Measurements from ENCODE around the gene TEX36. TPM values are rescaled to one million over a fixed set of nuclear protein-coding genes. Genes with fewer than 3 reads are reported as not detected.

TEX36 gene
- total RNA-seq, 1 donor from 2014 or later: not detected

- Mint-ChIP-seq H3K36me3 (ENCODE audit: unreplicated experiment) (no peaks in the 10 kb centered on the region), H3K4me3 (ENCODE audit: unreplicated experiment) (no peak overlapping the region), H3K9me3 (ENCODE audit: unreplicated experiment) (peaks cover 3% of the 10 kb centered on the region), H3K4me1 (ENCODE audit: low read depth, unreplicated experiment) (peaks cover 15% of the 10 kb centered on the region), H3K27ac (ENCODE audit: unreplicated experiment) (no peak overlapping the region), H3K27me3 (ENCODE audit: unreplicated experiment) (peaks cover 4% of the 10 kb centered on the region)
- no peak for TF ChIP-seq CTCF (IDR thresholded peaks at IDR 0.05; ENCODE audit: partially characterized antibody, unreplicated experiment)
- no peak for DNase-seq
Observed at GRCh38 chr10:125708971-125709503, 26.1 kb upstream of the TEX36 start.

- Mint-ChIP-seq H3K9me3 (ENCODE audit: unreplicated experiment) (peaks cover 4% of the 10 kb centered on the region), H3K4me1 (ENCODE audit: low read depth, unreplicated experiment) (peaks cover 15% of the 10 kb centered on the region), H3K4me3 (ENCODE audit: unreplicated experiment) (no peak overlapping the region), H3K36me3 (ENCODE audit: unreplicated experiment) (no peaks in the 10 kb centered on the region), H3K27ac (ENCODE audit: unreplicated experiment) (no peak overlapping the region), H3K27me3 (ENCODE audit: unreplicated experiment) (peaks cover 4% of the 10 kb centered on the region)
- DNase-seq: no peak
- no peak for TF ChIP-seq CTCF (IDR thresholded peaks at IDR 0.05; ENCODE audit: partially characterized antibody, unreplicated experiment)
Observed at GRCh38 chr10:125707541-125708468, 24.8 kb upstream of the TEX36 start.

- no peak overlapping the region for H3K4me3 Mint-ChIP-seq (ENCODE audit: unreplicated experiment)
- DNase-seq: no peak
- H3K9me3 Mint-ChIP-seq (ENCODE audit: unreplicated experiment): peaks cover 2% of the 10 kb centered on the region
- H3K27me3 Mint-ChIP-seq (ENCODE audit: unreplicated experiment): peaks cover 3% of the 10 kb centered on the region
- no peaks in the 10 kb centered on the region for H3K36me3 Mint-ChIP-seq (ENCODE audit: unreplicated experiment)
- TF ChIP-seq CTCF (IDR thresholded peaks at IDR 0.05; ENCODE audit: partially characterized antibody, unreplicated experiment): no peak
- H3K4me1 Mint-ChIP-seq (ENCODE audit: low read depth, unreplicated experiment): no peaks in the 10 kb centered on the region
- H3K27ac Mint-ChIP-seq (ENCODE audit: unreplicated experiment): no peak overlapping the region
Observed at GRCh38 chr10:125700355-125700911, 17.5 kb upstream of the TEX36 start.

- Mint-ChIP-seq H3K9me3 (ENCODE audit: unreplicated experiment) (peaks cover 2% of the 10 kb centered on the region), H3K4me1 (ENCODE audit: low read depth, unreplicated experiment) (no peaks in the 10 kb centered on the region), H3K27ac (ENCODE audit: unreplicated experiment) (no peak overlapping the region), H3K4me3 (ENCODE audit: unreplicated experiment) (no peak overlapping the region), H3K27me3 (ENCODE audit: unreplicated experiment) (peaks cover 7% of the 10 kb centered on the region), H3K36me3 (ENCODE audit: unreplicated experiment) (no peaks in the 10 kb centered on the region)
- no peak for DNase-seq
- TF ChIP-seq CTCF (IDR thresholded peaks at IDR 0.05; ENCODE audit: partially characterized antibody, unreplicated experiment): no peak
Observed at GRCh38 chr10:125699562-125700143, 16.7 kb upstream of the TEX36 start.

Measured in glutamatergic neuron (in vitro differentiated cells).